SK-N-SH (cell line): Measurements from ENCODE around the gene TCF19. TPM values are rescaled to one million over a fixed set of nuclear protein-coding genes. Genes with fewer than 3 reads are reported as not detected.
A peak's percentile ranks its signal among the peaks of the same experiment; 100 is the strongest.

Experiments
- CTCF ChIA-PET: fragments of 300-600, 350-600 bp; formaldehyde crosslinking; extraction: SDS; loops from one replicate; lab custom pipeline; 2021; lab: Yijun Ruan, JAX
- POLR2A ChIA-PET: fragments of 350-600 bp; sonication (Branson Sonifier 250); formaldehyde crosslinking; extraction: SDS; loops from one replicate; lab custom pipeline; 2020; ENCODE audit warnings: antibody characterized with exemption, inconsistent platforms; lab: Yijun Ruan, JAX
- DNase-seq: peaks from one replicate; pipeline ENCODE4 v3.0.0; 2012
- H2AFZ ChIP-seq: fragments of 200-600 bp; sonication (generic); 2 replicates; pipeline ENCODE4 v1.8.1; 2016; ENCODE audit warnings: antibody characterized with exemption, mild to moderate bottlenecking, low read depth
- H3F3A ChIP-seq: fragments of 200-600 bp; sonication (generic); replicated peaks from 2 replicates; pipeline ENCODE3; 2016; ENCODE audit warnings: antibody characterized with exemption, mild to moderate bottlenecking; ENCODE audit not compliant: insufficient read depth
- H3K27ac ChIP-seq, 2 experiments: fragments of 200-500 bp in 1 of 2; fragments of 200-600 bp in 1 of 2; sonication (Bioruptor generic) in 1 of 2; sonication (generic), shearing (Covaris generic) in 1 of 2; 2 replicates each; pipeline versions ENCODE4 v1.5.1 to v1.6.1; 2014 to 2016; ENCODE audit warnings: low read depth in 2 of 2, inconsistent platforms in 1 of 2, low read length in 1 of 2, mild to moderate bottlenecking in 1 of 2, mixed read lengths in 1 of 2
- H3K27me3 ChIP-seq: fragments of 200-600 bp; sonication (generic), shearing (Covaris generic); 2 replicates; pipeline ENCODE4 v1.6.1; 2016; ENCODE audit warnings: mixed run types; ENCODE audit not compliant: insufficient read depth
- H3K36me3 ChIP-seq, 2 experiments: fragments of 200-500 bp in 1 of 2; fragments of 200-600 bp in 1 of 2; sonication (Bioruptor generic) in 1 of 2; sonication (generic) in 1 of 2; replicated peaks in 1 of 2; 2 replicates each; pipeline versions ENCODE3 to v1.5.1; 2014 to 2016; ENCODE audit warnings: low read length in 1 of 2, mild to moderate bottlenecking in 1 of 2; ENCODE audit not compliant: insufficient read depth in 2 of 2, control insufficient read depth in 1 of 2
- H3K4me1 ChIP-seq, 2 experiments: fragments of 200-500 bp in 1 of 2; fragments of 200-600 bp in 1 of 2; sonication (Bioruptor generic) in 1 of 2; sonication (generic), shearing (Covaris generic) in 1 of 2; 2 replicates each; pipeline versions ENCODE4 v1.5.1 to v1.6.1; 2014 to 2016; ENCODE audit warnings: low read depth in 1 of 2, low read length in 1 of 2, mixed run types in 1 of 2; ENCODE audit not compliant: insufficient read depth in 2 of 2, control insufficient read depth in 1 of 2
- H3K4me2 ChIP-seq: fragments of 200-600 bp; sonication (generic), shearing (Covaris generic); 2 replicates; pipeline ENCODE4 v1.6.1; 2017; ENCODE audit warnings: mixed run types
- H3K4me3 ChIP-seq, 2 experiments: fragments of 200-500 bp in 1 of 2; fragments of 200-600 bp in 1 of 2; sonication (Bioruptor generic) in 1 of 2; sonication (generic), shearing (Covaris generic) in 1 of 2; 2 replicates each; pipeline versions ENCODE4 v1.5.1 to v1.8.1; 2014 to 2016; ENCODE audit warnings: low read depth in 2 of 2, inconsistent platforms in 1 of 2, low read length in 1 of 2, mild to moderate bottlenecking in 1 of 2, mixed read lengths in 1 of 2, moderate library complexity in 1 of 2
- H3K79me2 ChIP-seq: fragments of 200-600 bp; sonication (generic); 2 replicates; pipeline ENCODE4 v1.8.1; 2017; ENCODE audit warnings: mild to moderate bottlenecking; ENCODE audit not compliant: insufficient read depth
- H3K9ac ChIP-seq: fragments of 200-600 bp; sonication (generic); 2 replicates; pipeline ENCODE4 v1.6.1; 2017; ENCODE audit warnings: mixed run types
- H3K9me2 ChIP-seq: fragments of 200-600 bp; sonication (generic); 2 replicates; pipeline ENCODE4 v1.6.1; 2017; ENCODE audit warnings: mixed run types
- H3K9me3 ChIP-seq: fragments of 200-600 bp; sonication (generic); 2 replicates; pipeline ENCODE4 v1.6.1; 2017; ENCODE audit warnings: mixed run types, mild to moderate bottlenecking, moderate library complexity
- H4K20me1 ChIP-seq: fragments of 200-600 bp; sonication (generic); 2 replicates; pipeline ENCODE4 v1.6.1; 2017; ENCODE audit warnings: mild to moderate bottlenecking, mixed run types; ENCODE audit not compliant: insufficient read depth
- EP300 ChIP-seq, 2 experiments: IDR thresholded peaks; 2 replicates each; pipeline versions ENCODE4 v1.4.0 to v1.6.1; 2012; ENCODE audit warnings: borderline replicate concordance in 1 of 2, low read depth in 1 of 2, low read length in 1 of 2
- FOSL2 ChIP-seq: IDR thresholded peaks from 2 replicates; pipeline ENCODE4 v1.4.0; 2012; ENCODE audit warnings: low read depth, mild to moderate bottlenecking, moderate library complexity, borderline replicate concordance
- FOXM1 ChIP-seq: IDR thresholded peaks from 2 replicates; pipeline ENCODE4 v1.4.0; 2012; ENCODE audit warnings: low read depth, mild to moderate bottlenecking
- GABPA ChIP-seq: IDR thresholded peaks from 2 replicates; pipeline ENCODE4 v1.4.0; 2012; ENCODE audit warnings: low read depth, mild to moderate bottlenecking
- GATA2 ChIP-seq: sonication (generic); formaldehyde crosslinking; IDR thresholded peaks from 2 replicates; pipeline ENCODE4 v1.5.0; 2020; ENCODE audit warnings: mild to moderate bottlenecking, missing genetic modification reagents
- MEF2A ChIP-seq: IDR thresholded peaks from 2 replicates; pipeline ENCODE4 v1.4.0; 2012; ENCODE audit warnings: low read depth, borderline replicate concordance
- MXI1 ChIP-seq: IDR thresholded peaks from 2 replicates; pipeline ENCODE4 v1.6.1; 2012; ENCODE audit warnings: mild to moderate bottlenecking, low read depth, low read length, improper control_type of control experiment
- NFIC ChIP-seq: IDR thresholded peaks from 2 replicates; pipeline ENCODE4 v1.4.0; 2012; ENCODE audit warnings: borderline replicate concordance
- POLR2AphosphoS5 ChIP-seq: IDR thresholded peaks from 2 replicates; pipeline ENCODE4 v1.6.1; 2012; ENCODE audit warnings: low read depth, low read length
- RCOR1 ChIP-seq: fragments of 150-350 bp; IDR thresholded peaks from 2 replicates; pipeline ENCODE4 v1.6.1; 2017; ENCODE audit warnings: antibody characterized with exemption, low read length
- SMC3 ChIP-seq: IDR thresholded peaks from 2 replicates; pipeline ENCODE4 v1.6.1; 2012; ENCODE audit warnings: low read depth, low read length, improper control_type of control experiment
- WGBS: methylation state at CpG from one replicate; pipeline ENCODE4 v1.1.6; 2017; ENCODE audit warnings: low lambda C conversion rate; 5-methylcytosine and 5-hydroxymethylcytosine counted together
- polyA plus RNA-seq, 3 experiments: library from polyadenylated mRNA; depleted of rRNA; stranded (reverse); fragments of >200 nt; gene quantifications; 2 replicates each; pipeline ENCODE4 v1.2.3, GENCODE V29; 2012
- TF ChIP-seq, protein P1 (sequence below): IDR thresholded peaks from 2 replicates; pipeline ENCODE4; 2012

TCF19 gene
- polyA plus RNA-seq, 1 of the 3 experiments (the other 2 are of a cell fraction) = 9.3 TPM

DNA sequence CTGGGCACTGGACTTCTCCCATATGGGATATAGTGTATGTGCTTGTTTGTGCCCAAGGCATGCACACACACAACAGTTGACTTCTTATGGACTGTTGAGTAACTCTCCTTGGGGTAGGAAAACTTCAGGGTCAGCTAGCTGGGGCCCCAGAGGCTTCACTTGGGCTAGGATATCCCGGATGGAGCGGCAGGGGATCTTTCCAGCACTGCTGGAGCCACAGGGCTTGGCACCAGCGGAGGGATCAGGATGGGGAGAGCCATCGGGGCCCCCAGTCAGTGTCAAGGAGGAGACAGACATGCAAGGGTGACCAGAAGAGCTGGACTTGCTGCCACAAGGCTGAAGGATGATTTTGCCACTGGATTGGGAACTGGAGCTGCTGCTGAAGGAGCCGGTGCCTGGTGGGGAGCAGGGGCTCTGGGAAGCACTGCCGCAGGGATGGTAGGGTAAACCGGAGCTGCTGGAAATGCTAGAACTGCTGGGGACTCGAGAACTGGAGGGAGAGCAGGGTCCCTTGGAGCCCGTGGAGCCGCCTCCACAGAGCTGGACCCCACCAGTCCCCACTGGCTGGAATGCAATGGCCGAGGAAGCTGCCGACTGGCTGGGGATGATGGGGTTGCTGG, 42.3 kb upstream of the TCF19 start (continued):
- no peak for TF ChIP-seq GATA2 (CRISPR knock-in tag)
- no peak for TF ChIP-seq EP300 (IDR thresholded peaks at IDR 0.05; ENCODE audit: borderline replicate concordance in 1 of 2, low read depth in 1 of 2, low read length in 1 of 2)

DNA sequence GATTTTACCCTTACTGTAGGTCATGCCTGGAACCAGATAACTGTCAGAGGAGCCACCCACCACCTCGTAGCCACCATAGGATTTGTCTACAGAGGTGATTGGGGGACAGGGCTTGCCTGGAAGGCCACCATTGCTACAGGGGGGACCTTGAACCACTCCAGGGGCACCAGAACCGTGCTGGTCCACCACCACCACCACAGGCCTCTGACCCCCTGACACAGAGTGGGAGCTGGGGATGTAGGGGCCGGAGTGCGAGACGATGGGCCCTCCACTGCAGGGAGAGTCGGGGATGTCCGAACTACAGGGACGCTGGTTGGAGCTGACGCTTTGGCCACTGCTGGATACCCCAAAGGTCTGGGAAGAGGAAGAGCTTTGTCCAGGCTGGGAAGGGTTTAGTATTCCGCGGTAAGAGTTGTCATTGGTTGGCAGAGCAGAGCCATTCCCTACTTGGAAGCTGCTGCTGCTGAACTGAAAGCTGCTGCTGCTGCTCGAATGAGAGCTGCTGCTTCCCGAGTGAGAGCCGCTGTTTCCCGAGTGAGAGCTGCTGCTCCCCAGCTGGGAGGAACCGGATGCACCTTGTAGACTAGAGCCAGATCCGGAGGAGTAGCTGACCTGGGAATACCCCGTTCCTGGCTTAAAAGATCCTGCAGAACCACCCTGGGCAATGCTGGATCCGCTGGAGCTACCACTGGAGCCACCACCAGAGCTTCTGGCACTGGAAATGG, 41.6 kb upstream of the TCF19 start:
- Histone ChIP-seq H3K36me3 (no peaks in the 10 kb centered on the region), H3K4me2 (peak overlapping the region; percentile 85), H3K27me3 (no peaks in the 10 kb centered on the region), H3K9me3 (no peaks in the 10 kb centered on the region), H3F3A (peaks cover 5% of the 10 kb centered on the region), H3K27ac (no peak overlapping the region; a peak in 1 of 4 replicates), H3K9ac (no peak overlapping the region; the same call in 1 of the 2 replicates), H3K9me2 (no peaks in the 10 kb centered on the region), H4K20me1 (no peaks in the 10 kb centered on the region), H3K4me3 (peak overlapping the region; percentile 27 to 49; a peak in 3 of 4 replicates), H3K79me2 (peaks cover 30% of the 10 kb centered on the region), H3K4me1 (peaks cover 2 to 12% of the 10 kb centered on the region in 2 experiments; a peak in 3 of 4 replicates), H2AFZ (no peak overlapping the region)
- ChIA-PET POLR2A (no interaction called here), CTCF (interaction anchor here (0.7 to 2.1 kb wide), 5 partner anchors 11 to 663 kb away, joined by 3 to 7 read pairs (median 4); no protein-coding TSS in a partner anchor)
- TF ChIP-seq MEF2A (no peak), GABPA (peak; percentile 30; the same call in 1 of the 2 replicates)
- TF ChIP-seq, all 33 proteins: peak for 1
- 73% methylated on average over 9 of the region's 19 CpGs for WGBS
- DNase-seq = no peak

DNA sequence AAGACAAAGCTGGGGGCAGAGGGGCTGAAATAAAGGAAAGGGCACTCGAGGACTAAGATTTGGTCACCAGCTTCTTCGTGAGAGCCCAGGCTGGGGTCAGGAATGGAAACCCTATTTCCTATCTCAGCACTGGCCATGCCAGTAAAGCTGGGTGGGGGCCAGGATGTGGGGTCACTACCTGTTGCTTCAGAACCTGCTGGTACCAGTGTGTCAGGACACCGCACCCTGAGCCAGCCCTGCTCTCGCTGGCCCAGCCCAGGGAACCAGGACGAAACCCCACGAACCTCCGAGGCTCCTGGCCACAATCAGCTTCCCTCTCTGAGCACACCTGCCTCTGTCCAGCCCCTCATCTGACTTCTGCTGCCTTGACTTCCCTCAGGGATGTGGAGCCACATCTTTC, 40.2 kb upstream of the TCF19 start:
- Histone ChIP-seq H3K4me2 (no peak overlapping the region), H3K9me2 (no peaks in the 10 kb centered on the region), H3K36me3 (no peaks in the 10 kb centered on the region), H3K9me3 (no peaks in the 10 kb centered on the region), H3K27me3 (no peaks in the 10 kb centered on the region), H2AFZ (no peak overlapping the region), H3F3A (peaks cover 8% of the 10 kb centered on the region), H3K4me3 (no peak overlapping the region), H3K79me2 (peaks cover 30% of the 10 kb centered on the region), H3K27ac (no peak overlapping the region), H3K4me1 (peaks cover 4 to 14% of the 10 kb centered on the region in 2 experiments; a peak in 3 of 4 replicates), H3K9ac (no peak overlapping the region), H4K20me1 (0 out of 2 replicates have a peak, but pooled peaks cover 2% of the 10 kb centered on the region)
- CTCF ChIA-PET = interaction anchor here (1.2 kb wide), 1 partner anchor 31 kb away, joined by 4 read pairs; no protein-coding TSS in a partner anchor
- POLR2A ChIA-PET = no interaction called here
- DNase-seq = no peak
- TF ChIP-seq FOSL2 = no peak
- no peak for TF ChIP-seq POLR2AphosphoS5
- TF ChIP-seq FOXM1 = no peak
- TF ChIP-seq, protein P1, sequence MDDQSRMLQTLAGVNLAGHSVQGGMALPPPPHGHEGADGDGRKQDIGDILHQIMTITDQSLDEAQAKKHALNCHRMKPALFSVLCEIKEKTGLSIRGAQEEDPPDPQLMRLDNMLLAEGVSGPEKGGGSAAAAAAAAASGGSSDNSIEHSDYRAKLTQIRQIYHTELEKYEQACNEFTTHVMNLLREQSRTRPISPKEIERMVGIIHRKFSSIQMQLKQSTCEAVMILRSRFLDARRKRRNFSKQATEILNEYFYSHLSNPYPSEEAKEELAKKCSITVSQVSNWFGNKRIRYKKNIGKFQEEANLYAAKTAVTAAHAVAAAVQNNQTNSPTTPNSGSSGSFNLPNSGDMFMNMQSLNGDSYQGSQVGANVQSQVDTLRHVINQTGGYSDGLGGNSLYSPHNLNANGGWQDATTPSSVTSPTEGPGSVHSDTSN = no peak
- no peak for TF ChIP-seq NFIC
- no peak for TF ChIP-seq RCOR1
- TF ChIP-seq SMC3 = no peak
- TF ChIP-seq MXI1 = no peak
- WGBS = 72% methylated on average over 4 of the region's 7 CpGs
